Neural crest cell (in vitro differentiated cells): Measurements from ENCODE around the gene MCC. TPM values are rescaled to one million over a fixed set of nuclear protein-coding genes. Genes with fewer than 3 reads are reported as not detected.

Experiments used
- DNase-seq: peaks from one replicate; pipeline ENCODE4 v3.0.0; 2021; ENCODE audit warnings: low read depth, mixed read lengths, low spot score
- H3K27ac Mint-ChIP-seq: one replicate; pipeline ENCODE4 v1.8.0; 2021; ENCODE audit warnings: mild to moderate bottlenecking, mixed read lengths; ENCODE audit not compliant: unreplicated experiment
- H3K27me3 Mint-ChIP-seq: 2 replicates; pipeline ENCODE4 v1.8.0; 2021; ENCODE audit warnings: low read depth, mild to moderate bottlenecking, mixed read lengths
- H3K36me3 Mint-ChIP-seq: 2 replicates; pipeline ENCODE4 v1.8.0; 2021; ENCODE audit warnings: low read depth, mild to moderate bottlenecking, mixed read lengths
- H3K4me1 Mint-ChIP-seq: 2 replicates; pipeline ENCODE4 v1.8.0; 2021; ENCODE audit warnings: mixed read lengths
- H3K4me3 Mint-ChIP-seq: one replicate; pipeline ENCODE4 v1.8.0; 2021; ENCODE audit warnings: mild to moderate bottlenecking, mixed read lengths
- H3K9me3 Mint-ChIP-seq: 2 replicates; pipeline ENCODE4 v1.8.0; 2021; ENCODE audit warnings: mixed read lengths
- CTCF ChIP-seq: fragments of 200-600 bp; sonication (generic); conservative IDR thresholded peaks from 2 replicates; pipeline ENCODE4 v1.5.0; 2021; ENCODE audit warnings: antibody characterized with exemption, mild to moderate bottlenecking
- total RNA-seq: library from RNA; stranded (reverse); gene quantifications from 2 replicates; pipeline ENCODE4 v1.2.1, GENCODE V29; 2021

The MCC gene
- total RNA-seq, 1 donor from 2014 or later = 10.8 TPM

- no peak for DNase-seq
Measured at GRCh38 chr5:113065626-113066025, 422.6 kb downstream of the MCC start.

DNA sequence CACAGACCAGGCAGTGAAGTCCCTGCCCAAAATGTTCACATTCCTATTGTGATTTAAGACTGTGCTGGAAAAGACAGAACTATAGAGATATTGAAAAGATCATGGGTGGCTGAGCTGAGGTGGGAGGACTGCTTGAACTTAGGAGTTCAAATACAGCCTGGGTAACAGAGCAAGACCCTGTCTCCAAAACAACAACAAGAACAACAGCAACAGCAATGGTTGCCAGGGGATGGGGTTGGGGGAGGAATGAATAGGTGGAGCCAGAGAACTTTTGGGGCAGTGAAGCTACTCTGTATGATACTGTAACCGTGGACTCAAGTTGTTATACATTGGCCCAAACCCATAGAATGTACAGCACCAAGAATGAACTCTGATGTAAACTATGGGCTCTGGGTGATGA lies 423.4 kb downstream of the MCC start:
- DNase-seq = no peak
- Mint-ChIP-seq H3K36me3 (no peaks in the 10 kb centered on the region), H3K27ac (peak overlapping the region; percentile 31)

More at GRCh38 chr5:113065626-113066025, 422.6 kb downstream of the MCC start:
- Mint-ChIP-seq H3K4me1 (peaks cover 5% of the 10 kb centered on the region), H3K27me3 (no peaks in the 10 kb centered on the region), H3K9me3 (no peaks in the 10 kb centered on the region), H3K27ac (no peak overlapping the region), H3K4me3 (no peak overlapping the region), H3K36me3 (no peaks in the 10 kb centered on the region)
- TF ChIP-seq CTCF = no peak

DNA sequence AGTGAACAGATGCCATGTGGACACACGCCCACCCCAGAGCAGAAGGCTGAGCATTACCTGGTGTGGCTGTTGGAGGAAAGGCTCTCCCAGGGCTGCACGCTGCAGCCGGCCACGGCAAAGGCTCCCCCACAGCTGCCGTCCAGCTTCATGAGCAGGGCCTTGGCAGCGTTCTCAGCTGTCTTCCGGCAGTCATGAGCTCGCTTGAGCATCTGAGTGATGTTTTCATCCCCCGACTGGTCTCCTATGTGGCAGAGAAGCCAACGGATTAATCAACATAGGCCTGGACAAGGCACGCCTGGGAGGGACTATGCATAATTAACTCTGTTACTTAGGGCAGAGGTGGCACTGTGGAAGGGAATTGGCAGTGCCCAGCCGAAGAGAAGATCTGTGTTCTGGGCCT lies 424.3 kb downstream of the MCC start:
- Mint-ChIP-seq H3K27me3 (no peaks in the 10 kb centered on the region), H3K9me3 (no peaks in the 10 kb centered on the region), H3K4me3 (no peak overlapping the region), H3K27ac (no peak overlapping the region), H3K4me1 (peaks cover 21% of the 10 kb centered on the region), H3K36me3 (no peaks in the 10 kb centered on the region)
- TF ChIP-seq CTCF = no peak
- DNase-seq = no peak

More for the DNA sequence above, 423.4 kb downstream of the MCC start:
- Mint-ChIP-seq H3K27me3 (no peaks in the 10 kb centered on the region), H3K4me1 (peaks cover 12% of the 10 kb centered on the region), H3K9me3 (no peaks in the 10 kb centered on the region), H3K4me3 (no peak overlapping the region)
- TF ChIP-seq CTCF = no peak

GRCh38 chr5:113062869-113063508 lies 425.3 kb downstream of the MCC start:
- Mint-ChIP-seq H3K27me3 (no peaks in the 10 kb centered on the region), H3K9me3 (no peaks in the 10 kb centered on the region), H3K4me1 (peaks cover 25% of the 10 kb centered on the region), H3K36me3 (no peaks in the 10 kb centered on the region), H3K4me3 (no peak overlapping the region), H3K27ac (no peak overlapping the region)
- TF ChIP-seq CTCF = no peak
- no peak for DNase-seq

DNA sequence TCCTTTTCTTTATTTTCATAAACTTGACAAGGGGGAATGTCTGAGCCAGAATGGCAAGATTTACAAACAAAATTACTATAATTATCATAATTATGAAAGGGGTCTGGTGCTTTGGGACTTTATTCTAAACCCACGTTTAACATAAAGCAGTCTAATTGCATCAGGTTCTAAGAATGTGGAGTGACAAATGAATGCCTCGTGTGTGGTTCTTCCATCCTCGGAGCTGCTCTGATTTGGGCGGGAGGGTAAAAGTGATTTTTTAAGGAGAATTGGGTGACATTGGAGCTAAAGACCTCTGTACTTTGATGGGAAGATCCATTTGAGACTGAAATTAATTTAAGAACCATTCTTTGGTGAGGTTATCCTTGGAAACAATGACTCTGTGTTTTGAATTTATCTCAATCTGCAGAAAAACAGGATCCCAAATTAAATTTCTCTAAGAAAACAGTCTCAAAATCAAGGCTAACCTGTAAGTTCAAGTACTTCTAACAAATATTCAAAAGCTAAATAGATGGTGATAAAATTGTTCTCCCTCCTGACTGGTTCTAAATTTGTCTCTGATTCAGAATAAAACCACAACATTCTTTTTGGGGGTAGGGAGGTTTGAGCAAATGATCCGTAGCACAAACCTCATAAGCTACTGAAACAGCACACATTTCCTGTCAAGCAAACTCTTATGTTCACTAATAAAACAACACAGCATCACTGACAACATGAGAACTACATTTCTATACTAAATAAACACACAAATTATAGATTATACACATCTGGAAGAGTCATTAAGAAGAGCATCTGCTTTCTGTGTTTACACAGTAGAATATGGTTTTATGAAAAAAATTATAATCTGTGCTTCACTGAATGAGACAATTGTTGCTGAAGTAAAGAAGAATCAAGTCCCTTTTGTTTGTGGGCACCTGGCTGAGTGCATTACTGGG lies 426.1 kb downstream of the MCC start:
- Mint-ChIP-seq H3K27ac (no peak overlapping the region), H3K36me3 (no peaks in the 10 kb centered on the region), H3K4me3 (no peak overlapping the region), H3K9me3 (no peaks in the 10 kb centered on the region), H3K4me1 (peaks cover 26% of the 10 kb centered on the region), H3K27me3 (no peaks in the 10 kb centered on the region)
- no peak for DNase-seq
- TF ChIP-seq CTCF = no peak
